Kidney capillary endothelial cell (primary cell): ENCODE measurements around the gene MAML2.

Source experiments
- DNase-seq: peaks from one replicate; pipeline ENCODE4 v3.0.0-alpha.2; 2018; ENCODE audit warnings: low spot score

MAML2 gene

DNA sequence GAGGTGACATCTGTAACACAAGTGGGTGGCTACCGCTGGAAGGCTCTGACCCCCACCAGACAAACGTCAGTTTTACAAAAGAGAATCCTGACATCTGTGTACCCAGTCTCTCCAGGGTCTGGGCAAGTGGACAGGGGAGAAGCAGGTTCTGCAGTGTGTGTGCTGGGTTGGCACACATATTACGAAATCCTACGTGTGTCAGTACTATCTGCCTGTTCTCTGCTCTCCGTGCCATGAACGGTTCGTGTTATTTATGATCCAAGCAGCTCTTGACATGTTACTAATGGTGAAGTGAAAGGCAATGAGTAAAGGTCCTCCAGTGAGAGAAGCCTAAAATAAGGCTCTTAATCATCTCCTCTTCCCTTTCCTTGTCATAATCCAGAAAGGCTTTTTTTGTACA, 217.6 kb downstream of the MAML2 start:
- no peak for DNase-seq

DNA sequence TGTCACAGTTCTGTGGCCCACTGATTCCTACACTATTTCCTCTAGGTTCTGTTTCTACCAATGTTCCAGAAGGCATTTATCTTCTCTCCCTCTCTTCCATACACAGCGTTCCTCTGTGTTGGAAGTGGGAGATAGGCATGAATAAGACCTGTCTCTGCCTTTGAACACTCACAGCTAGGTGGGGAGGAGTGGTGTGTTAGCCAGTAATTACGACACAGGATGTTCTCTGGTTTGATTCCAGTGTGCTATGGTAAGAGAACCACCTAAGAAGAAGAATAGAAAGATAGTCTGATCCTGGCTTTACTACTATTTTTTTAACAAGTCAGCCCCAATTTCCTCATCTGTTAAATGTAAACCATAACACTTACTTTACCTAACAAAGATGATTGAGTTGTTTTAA, 218.8 kb downstream of the MAML2 start:
- DNase-seq = no peak

DNA sequence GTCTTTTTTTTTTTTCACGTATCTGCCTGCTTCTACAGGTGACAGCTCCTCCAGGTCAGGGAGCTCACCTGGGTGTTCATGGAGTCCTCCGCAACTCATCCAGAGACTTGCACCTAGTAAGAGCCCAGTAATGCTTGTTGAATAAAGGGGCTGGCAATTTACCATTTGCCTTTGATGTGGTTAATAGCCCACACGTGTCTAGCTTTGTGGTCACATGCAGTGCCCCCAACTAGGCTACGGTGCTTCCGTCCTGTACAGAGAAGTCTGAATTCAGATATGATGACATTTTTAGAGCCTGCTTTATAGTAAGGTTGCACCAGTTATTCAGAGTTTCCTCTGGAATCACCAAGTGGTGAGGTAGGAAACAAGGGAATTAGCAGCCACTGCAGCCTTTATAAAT, 219.7 kb downstream of the MAML2 start:
- no peak for DNase-seq

DNA sequence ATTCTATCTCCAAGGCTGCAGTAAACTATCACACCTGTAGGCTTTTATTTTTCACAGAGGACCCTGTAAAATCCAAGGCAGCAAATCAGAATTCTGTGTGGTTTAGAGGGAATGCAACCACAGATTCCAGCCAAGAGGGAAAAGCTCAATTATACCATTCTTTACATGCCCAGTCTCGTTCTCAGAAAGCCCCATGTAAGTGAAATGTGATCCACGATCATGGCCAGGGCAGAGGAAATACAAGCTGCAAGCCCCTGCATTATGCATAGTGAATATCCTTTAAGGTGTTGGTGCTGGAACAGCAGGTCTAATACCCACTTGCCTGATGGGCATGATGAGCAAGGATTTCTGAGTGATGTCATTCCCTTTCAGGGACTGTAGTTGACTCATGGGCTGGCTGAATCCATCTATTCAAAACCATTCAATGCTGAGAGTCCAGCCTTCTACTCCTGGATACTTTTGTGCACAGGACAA, 220.4 kb downstream of the MAML2 start:
- DNase-seq = no peak

DNA sequence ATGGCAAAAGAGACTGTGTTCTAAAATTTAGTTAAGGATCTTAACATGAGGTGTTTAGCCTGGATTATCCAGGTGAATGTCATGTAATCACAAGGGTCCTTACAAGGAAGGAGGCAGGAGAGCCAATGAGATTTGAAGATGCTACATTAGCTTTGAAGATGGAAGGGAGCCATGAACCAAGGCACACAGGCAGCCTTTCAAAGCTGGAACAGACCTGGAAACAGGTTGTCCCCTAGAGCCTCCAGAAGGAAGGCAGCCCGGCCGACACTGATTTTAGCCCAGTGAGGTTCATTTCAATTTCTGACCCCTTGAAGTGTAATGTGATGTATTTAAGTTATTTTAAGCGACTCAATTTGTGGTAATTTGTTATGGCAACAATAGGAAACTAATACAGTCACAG, 223.8 kb downstream of the MAML2 start:
- DNase-seq = no peak

DNA sequence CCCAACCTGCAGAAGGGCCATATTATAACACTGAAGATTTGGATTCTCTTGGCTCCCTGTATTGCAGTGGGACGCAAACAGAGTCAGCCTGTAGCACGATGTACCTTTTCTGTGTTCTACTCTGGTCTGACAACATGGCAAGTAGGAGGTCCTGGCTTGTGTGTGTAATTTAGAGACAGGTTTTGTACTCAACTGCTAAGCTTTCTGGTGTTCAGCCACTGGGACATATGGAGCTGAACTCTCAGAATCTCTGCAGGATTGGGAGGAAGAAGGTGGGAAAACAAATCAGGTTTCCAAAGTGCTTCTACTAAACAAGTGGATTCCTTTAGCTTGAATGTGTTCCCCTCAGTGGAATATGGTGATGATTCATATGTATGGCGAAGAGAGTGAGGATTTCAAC, 226.6 kb downstream of the MAML2 start:
- DNase-seq = no peak

DNA sequence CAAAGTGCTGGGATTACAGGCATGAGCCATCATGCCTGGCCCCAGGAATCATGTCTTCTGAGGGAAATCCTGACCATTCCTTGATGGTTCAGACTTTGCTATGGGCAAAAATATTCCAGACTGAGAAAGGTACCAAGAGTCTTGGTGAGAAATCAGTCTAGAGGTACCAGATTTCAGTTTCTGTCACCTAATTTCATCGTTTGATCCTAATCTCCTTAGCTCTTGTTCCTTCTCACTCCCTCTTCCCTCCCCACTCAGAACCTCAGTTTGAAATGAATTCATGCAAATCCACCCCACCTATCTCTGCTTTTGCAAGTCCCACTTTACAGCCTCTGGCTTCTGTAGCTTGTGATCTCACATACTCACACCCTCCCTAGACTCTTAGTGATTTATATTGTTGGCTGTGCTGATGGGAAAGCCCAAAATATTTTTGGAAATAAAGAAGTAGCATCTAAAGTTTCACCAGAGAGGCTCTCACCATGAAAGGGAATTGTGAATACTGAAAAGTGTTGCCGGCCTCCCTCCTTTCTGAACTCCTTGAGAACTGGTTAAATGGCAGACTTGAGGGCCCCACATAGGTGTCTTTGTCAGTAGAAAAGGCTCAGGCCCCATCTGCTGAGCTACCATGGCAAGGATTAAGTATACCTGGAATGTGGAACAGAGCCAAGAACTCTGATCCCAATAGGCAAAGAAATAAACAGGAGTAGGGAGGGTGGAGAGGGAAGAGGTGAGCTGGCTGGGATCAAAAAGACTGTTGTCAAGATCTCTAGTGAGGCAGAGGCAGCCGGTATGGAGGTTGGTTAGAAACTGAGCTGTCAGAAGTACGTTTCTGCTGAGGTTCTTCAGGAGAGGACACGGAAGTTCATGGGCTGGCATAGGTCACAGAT, 228.6 kb downstream of the MAML2 start:
- DNase-seq = no peak

DNA sequence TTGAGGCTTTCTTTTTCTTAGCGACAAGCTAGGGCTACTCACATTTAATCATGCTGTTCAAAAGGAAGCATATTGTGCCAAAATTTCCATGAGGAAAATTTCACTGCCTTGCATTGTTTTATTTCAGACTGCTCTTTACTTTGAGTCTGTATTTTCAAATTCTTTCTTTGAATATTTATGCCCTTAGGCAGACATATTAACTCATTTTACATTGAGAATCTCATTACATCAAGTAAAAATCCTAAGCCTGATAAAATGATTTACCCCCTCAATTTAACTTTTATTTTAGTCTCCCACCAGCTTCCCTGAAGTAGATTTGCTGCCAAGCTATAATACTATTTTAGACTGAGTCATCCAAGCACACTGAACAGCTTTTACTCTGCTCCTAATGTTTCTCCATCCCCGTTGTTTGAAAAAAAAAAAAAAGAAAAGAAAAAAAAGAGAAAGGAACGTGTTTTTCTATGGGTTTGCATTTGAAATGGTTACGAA, 229.8 kb downstream of the MAML2 start:
- DNase-seq = peak; percentile 27

DNA sequence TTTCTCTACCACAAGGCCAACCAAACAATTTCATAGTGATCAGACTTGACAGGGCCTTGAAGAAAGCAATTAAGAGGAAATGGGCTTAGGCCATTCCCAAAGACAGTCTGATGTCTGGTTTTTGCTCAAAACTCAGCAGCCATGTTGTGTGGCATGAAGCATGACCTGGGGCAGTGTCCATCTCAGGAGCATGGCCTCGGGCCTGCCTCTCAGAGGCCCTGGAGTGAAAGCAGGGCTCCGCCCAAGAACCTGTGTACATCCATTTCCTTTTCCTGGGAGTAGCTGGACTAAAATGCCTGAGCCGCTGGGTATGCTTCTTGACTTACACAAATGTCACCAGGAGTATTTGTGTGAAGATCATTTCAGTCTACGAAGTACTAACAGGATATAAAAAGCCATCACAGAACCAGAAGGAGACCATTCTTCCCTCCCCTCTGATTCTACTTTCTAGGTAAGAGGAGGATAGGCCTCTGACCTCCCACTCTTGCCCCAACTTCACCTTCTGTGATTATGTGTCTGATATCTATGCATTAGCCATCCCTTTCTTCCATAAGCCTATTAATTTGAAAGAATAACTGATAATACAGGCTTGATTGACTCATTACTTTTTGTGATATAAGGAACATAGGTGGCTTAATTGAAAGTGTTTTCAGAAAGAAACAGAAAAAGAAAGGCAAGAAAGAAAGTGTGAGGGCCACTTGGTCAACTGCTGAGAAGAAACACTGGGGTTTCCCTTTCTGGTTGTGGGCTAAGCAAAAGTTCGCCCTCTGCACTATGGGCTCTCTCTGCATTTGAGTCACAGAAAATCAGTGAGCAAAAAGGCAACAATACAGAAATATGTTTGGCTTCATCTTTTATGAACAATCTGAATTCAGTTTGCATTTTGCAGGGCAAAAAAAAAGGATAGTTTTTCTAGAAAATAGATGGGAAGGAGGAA, 230.5 kb downstream of the MAML2 start:
- DNase-seq = no peak

DNA sequence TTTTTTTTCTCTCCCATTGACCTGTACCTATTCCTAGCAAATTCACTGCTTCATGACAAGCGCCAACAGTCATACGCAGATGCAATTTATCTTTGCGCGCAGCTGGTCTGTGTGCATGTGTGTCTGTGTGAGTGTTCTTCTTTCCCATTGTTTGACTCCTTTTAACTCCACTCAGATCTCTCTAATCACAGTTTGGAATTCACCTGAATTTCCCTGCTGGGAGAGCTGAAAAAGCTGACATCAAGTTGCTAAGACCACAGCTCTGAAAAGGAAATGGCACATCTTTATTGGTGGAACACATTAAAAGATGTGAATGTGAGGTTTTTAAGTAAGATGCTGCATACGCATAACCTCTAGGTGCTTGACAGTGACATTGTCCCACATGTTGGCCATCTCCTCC, 231.7 kb downstream of the MAML2 start:
- no peak for DNase-seq

DNA sequence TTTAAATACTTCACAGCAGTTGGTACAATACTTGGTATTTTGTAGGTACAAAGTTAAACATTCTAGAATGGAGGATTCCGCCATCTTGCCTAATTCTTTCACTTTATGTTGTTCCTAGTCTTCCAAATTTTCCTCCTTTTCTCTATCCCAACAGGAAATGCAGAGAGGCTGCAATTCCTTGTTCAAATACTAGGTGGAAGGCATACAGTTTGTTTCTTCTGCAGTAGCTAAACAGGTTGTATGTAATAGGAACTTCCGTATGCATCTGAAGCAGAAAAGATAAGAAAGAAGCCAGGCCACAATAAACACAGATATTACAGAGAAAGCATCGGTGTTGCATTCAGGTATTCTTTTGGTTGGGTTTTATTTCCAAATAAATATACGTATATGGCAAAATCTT, 232.7 kb downstream of the MAML2 start:
- no peak for DNase-seq

DNA sequence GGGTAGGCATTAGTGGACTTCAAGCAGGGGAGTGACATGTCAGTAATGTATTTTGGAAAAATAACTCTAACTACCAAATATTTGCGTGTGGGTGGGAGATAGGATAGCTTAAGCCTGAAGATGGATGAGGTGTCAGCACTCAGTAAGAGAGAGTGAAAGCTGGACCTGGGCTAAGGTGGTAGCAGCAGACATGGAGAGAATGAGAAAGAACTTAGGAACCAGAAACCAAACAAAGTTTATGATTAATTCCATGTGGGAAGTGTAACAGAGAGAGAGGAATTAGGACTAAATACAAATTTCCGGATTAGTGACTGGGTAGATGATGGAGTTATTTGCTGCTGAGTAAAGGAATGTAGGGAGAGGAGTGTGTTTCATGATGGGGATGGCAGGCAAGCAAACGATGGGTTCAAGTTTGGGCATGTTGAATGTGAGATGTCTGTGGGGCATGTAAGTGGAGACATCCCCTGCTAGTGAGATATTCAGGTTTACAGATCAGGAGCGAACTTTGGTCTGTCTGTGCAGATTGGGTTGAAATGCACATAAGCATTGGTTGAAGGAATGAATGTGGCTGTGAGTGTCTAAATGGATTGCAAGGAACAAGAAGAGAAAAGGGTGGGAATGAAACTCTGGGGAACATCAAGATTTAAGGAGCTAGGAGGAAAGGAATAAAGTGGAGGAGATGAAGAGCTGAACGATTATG, 233.5 kb downstream of the MAML2 start:
- DNase-seq = no peak

DNA sequence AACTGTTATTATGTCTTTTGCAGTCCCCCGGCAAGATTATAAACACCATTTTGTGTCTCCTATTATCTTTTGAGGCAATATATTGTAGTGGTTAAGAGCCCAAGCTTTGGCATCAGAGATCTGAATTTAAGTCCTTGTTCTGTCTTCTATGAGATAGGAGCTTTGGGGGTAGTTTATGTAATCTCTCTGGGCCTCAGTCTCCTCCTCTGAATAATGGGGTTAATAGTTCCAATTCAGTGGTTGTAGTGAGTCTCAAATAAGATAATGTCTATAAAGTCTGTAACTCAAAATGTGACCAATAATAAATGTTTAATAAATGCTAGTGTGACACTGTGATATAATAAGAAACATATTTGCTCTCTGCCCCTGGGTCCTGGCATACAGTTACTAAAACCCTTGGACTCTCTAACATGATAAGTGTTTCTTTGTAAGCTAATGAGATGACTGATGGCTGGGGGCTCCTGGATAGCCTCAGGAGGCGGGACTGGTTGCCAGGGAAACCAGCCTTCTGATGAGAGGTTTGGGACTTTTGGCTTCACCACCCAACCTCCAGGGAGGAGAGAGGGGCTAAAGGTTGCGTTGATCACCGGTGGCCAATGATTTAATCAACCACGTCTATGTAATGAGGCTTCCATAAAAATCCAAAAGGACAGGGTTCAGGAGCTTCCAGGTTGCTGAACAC, 235.7 kb downstream of the MAML2 start:
- DNase-seq = no peak

DNA sequence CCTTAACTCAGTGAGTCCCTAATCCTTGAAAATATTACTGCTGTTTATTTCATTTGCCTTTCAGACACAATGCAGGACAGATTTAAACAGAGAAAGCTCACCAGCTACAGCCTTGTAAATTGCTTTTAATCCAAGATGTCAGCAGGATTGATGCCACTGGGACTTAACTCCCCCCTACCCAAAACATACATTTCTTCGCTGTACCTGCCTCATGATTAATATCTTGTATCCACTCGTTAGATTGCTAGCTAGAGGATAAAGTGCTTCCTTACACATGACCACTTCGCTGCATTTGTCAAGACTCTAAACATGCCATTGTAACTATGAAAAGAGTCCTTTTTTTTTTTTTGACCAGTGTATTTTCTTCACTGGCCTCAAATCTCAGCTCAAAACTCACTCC, 236.3 kb downstream of the MAML2 start:
- no peak for DNase-seq

DNA sequence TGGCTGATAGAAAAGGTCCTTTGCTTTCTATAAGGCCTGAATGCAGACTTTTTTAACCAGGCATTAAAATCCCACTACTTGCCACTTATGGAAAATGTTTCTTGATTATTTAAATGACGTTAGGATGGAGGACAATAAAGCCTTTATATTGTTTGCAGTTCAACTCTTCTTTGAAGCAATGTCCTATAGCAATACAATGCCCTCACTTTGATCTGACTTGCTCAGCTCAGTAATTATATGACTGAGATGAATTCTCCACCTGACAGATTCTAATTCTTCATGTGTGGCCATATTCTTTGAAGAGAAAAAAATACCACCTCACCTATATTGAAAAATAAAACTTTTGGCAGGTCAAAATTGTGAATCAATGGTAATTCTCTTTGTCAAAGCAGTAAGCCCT, 237.1 kb downstream of the MAML2 start:
- DNase-seq = no peak

DNA sequence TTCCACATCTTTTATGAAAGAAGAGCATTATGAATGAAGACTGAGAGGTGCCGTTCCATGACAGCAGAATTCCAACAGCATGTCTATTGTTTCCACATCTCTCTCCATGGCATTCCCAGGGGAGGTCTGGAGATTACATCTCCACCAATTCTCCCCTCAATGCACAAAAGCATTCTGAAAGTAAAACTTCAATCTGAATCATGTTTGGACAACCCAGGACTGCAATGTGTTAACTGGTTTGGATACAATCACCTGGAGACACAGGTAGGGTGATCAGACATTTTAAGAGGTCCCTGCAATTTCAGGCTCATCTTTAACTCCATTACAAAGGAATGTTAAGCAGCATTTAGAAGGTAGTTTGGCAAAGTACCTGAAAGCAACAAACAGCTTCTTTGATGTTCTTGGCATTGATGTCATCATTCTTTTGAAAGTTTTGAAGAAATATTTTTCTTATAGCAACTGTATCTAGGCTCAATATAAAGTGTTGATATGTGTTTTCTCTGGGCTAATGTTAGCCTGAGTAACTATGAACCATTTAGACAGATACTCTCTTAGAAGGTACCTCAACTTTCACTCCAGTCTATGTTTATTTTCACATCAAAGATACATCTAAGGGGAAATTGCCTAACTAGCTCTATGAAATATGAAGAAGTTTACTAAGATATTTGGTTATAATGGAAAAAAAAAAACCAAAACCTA, 237.6 kb downstream of the MAML2 start:
- DNase-seq = peak; percentile 36

DNA sequence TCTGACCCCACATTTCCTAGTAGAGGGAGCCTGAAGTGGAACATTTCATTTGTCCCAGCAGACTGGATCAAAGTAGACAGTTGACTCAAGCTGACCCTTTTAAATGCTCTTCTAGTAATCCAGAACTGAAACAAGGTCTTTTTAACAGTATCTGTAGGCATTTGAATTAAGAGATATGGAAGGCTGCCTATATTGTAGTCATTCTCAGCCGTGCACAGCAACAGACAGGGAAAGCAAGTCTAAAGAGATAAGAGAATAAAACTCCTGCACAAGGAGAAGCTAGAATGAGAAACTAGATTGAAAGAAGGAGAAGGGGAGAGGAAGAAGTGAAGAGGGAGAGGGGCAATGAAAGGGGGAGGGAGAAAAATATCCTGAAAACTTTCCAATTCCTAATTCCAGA, 238.5 kb downstream of the MAML2 start:
- no peak for DNase-seq

DNA sequence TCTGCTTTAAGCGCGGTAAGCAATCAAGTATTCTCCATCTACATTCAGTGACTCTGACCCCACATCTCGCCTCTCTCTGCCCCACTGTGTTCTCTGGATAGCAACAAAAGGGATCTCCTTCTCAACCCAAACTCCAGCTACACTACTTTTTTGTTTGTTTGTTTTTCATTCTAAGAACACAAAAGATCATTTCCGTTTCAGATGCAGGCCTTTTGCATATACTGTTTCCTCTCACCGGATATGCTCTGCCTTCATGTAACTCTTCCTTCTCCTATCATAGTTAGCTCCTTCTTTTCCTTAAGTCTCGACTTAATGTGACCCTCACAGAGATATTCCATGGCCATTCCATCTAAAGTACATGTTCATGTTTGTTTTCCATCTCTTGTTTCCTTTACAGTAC, 239.3 kb downstream of the MAML2 start:
- peak; percentile 21 for DNase-seq

DNA sequence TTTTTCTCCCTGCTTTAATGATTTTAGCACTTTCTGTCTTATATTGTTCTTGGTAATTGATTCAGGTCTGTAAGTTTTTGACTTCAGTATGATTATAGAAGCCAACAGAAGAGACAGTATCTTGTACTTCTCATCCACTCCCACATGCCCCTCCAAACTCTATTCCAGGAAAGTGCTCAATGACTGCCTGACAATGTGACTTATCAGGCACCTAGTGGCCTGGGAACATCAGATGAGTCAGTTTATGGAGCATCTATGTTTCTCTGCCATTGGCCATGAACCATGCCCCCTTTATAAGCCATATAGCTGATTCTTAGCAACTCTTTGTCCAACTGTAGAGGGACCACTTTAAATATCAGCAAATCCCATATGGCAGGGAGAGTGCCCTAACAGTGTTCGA, 239.9 kb downstream of the MAML2 start:
- peak; percentile 51 for DNase-seq

DNA sequence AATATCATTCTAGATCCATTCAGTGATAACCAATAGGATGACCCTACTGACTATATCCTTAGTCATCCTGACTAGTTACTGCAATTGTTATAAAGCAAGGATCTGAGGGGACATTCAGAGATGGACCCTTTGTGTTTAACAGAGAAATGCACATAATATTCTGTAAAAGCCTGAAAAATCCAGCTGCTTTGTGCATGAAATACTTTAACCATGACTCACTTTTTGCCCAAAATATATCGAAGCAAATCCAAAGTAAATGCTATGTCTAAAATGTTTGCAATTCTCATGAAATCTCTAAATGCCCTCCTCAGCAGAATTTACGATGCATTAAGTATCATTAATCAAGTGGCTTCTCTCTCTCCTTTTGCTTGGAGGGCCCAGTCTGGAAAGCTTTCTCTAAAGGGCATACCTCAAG, 240.3 kb downstream of the MAML2 start:
- DNase-seq = peak; percentile 91

DNA sequence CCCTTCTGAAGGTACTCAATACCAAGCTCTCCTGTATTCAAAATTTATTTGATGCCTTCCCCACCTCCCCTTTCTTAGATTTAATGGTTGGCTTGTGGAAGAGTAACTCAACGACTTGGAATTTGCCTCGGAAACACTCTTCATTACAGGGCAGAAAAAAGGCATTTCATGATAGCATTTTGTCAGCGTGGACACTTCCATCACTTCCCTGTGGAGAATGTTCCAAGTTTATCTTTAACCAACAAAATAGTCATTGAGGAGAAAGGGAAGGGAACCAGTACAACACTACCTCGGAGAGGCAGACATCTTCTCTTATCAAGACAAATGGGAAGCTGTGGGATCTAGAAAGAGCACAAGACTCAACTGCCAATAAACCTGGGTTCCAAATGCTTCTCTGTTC, 241.8 kb downstream of the MAML2 start:
- no peak for DNase-seq
